ENCODE data around the gene CYP2W1. TPM values are rescaled to one million over a fixed set of nuclear protein-coding genes. Genes with fewer than 3 reads are reported as not detected.

Gene CYP2W1
- total RNA-seq, 1 experiment from 2014 or later, result not detected

DNA sequence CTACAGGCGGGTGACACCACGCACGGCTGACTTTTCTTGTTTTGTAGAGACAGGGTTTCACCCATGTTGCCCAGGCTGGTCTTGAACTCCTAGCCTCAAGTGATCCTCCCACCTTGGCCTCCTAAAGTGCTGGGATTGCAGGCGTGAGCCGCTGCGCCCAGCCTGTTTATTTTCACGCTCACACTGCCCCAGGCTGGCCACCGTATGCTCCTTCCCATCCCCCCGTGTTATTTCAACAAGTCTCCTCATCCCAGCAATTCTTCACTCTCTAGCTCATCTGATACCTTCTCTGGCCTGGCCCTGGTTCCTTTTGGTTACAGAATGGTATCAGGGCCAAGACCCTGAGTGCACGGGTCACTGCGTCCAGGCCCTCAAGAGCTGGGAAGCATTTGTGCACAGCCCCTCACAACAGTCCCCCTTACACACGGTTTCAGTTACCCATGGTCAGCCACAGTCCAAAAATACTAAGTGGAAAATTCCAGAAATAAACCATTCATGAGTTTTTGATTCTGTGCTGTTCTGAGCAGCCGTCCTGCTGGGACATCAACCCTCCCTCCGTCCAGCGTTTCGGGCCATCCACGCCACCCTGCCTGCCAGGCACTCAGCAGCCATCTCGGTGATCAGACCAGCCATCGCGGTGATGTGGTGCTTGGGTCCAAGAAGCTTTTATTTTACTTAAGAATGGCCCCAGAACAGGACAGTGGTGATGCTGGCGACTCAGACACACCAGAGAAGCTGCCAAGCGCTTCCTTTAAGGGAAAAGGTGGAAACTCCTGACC lies 16.5 kb upstream of the CYP2W1 start:
- DNase-seq (ENCODE audit: low spot score), result no peak

DNA sequence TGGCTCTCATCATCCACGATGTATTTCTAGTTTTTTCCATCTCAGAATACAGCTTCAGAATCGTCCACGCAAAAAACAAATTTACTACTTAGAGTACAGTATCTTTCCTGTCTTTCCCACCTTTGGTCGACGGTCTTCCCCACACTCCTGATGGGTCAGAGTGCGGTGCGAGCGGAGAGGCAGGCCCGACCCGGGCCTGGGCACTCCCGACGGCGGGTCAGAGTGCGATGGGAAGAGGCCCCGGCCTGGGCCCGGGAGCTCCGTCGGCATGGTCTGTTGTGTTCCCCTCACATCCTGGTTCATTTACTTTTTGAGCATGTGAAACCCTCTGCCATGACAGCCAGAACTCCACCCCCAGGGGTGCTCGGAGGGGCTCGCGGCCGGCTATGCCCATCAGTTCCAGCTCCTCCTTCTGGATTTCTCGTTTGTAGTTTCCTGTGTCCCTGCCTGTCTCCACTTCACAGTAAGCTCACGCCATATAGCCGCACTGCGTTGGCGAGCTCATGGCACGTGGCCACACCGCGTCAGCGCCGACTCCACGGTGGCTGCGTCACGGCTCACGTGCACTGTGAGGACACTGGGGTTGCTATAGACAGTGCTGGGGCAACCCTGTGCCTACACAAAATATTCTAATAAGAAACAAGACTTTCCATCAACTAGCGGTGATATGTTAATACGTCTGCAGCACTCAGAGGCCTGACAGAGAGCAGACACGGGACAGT lies 15.5 kb upstream of the CYP2W1 start:
- DNase-seq (ENCODE audit: low spot score), result no peak

DNA sequence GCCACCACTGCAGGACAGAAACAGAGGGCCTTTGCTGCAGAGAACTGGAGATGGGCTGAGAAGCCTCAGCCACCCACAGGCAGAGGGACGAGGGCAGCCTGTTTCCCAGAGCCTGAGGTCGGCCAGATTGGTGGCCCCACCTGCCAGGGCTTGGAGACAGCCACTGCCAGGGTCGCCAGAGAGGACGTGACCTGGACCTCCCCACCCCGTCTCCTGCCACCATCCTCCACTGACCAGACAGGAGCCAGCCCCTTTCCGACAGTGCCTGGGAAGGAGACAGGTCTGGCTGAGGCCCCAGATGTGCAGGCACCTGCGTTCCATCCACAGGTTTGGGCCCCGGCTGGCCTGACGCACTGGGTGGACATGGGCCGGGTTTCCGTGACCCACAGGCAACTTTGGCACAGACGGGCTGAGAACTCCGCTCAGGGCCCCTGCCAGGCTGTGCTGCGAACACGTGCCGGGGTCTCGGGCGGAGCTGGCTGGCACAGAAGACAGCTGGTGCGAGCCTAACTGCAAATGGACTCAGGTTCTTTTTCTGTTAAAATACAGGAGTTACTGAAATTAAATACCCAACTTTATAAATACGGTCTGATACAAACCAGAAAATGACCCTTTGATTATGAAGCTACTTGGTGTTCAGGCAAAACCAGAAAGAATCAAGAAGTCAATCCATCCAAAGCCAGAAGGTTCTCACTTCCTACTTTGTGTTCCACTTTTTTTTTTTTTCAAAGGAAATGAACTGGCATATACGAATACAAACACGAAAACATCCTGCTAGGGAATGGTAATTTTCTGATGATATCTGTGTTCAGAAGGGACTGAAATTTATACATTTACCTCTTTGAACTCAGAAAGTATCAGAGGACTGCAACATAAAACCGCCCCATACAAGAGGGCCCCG lies 14.5 kb upstream of the CYP2W1 start:
- DNase-seq (ENCODE audit: low spot score), result no peak

DNA sequence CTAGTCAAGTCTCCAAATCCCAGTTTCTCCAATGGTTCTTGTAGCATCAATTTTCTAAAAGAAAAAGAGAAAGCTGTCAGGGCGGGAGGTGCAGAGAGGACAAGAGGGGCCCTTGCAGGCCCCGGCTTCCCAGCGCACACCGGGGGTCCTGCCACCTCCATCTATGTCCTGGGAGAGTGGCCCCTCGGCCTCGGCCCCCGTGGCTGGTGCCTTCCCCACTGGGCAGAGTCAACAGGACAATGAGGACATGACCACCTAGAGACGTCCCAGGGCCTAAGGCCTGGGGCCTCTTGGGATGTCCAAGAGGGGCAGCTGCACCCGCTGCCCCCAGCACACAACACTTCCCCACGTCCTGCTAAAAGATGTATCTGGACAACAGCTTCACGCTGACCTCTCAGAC lies 13.6 kb upstream of the CYP2W1 start:
- DNase-seq (ENCODE audit: low spot score), result no peak

- DNase-seq (ENCODE audit: low spot score), result no peak
These were observed 12.2 kb upstream of the CYP2W1 start for GRCh38 chr7:970744-971143.

GRCh38 chr7:972110-972509 lies 10.9 kb upstream of the CYP2W1 start:
- no peak for DNase-seq (ENCODE audit: low spot score)

GRCh38 chr7:972676-973309 lies 10.2 kb upstream of the CYP2W1 start:
- DNase-seq (ENCODE audit: low spot score), result no peak

- DNase-seq (ENCODE audit: low spot score), result no peak
These were observed 9.7 kb upstream of the CYP2W1 start for GRCh38 chr7:973312-973711.

GRCh38 chr7:974172-974571 lies 8.8 kb upstream of the CYP2W1 start:
- DNase-seq (ENCODE audit: low spot score), result no peak

- peak; percentile 57 for DNase-seq (ENCODE audit: low spot score)
These were observed 7.9 kb upstream of the CYP2W1 start, which contains the start of gene COX19 for GRCh38 chr7:974820-975681. COX19 (minus strand) TSS chr7:975549; CDS start chr7:975509, 40 bp downstream.

DNA sequence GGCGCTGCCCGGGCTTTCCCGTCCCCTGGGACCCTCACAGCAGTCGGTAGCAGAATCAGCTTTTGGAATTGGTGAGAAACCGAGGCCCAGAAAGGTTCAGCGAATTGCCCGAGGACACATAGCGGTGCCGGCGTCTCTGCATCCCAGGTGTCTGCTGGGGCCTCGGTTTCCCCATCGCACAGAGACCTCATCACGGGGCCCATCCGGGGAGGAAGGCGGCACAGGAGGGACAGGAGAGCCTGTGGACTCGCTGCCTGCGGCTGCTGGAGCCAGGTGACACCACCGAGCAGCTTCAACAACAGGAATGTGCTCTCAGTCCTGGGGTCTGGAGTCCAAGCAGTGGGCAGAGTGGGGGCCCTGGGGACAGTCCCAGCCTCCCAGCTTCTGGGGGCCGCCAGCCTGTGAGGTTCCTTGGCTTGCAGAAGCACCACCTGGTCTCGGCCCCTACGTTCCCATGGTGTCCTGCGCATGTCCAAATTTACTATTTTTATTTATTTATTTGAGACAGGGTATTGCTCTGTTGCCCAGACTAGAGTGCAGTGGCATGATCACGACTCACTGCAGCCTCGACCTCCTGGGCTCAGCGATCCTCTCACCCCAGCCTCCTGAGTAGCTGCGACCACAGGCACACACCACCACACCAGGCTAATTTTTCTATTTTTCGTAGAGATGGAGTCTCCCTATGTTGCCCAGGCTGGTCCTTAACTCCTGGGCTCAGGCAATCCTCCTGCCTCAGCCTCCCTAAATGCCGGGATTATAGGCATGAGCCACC lies 7.1 kb upstream of the CYP2W1 start:
- no peak for DNase-seq (ENCODE audit: low spot score)

DNA sequence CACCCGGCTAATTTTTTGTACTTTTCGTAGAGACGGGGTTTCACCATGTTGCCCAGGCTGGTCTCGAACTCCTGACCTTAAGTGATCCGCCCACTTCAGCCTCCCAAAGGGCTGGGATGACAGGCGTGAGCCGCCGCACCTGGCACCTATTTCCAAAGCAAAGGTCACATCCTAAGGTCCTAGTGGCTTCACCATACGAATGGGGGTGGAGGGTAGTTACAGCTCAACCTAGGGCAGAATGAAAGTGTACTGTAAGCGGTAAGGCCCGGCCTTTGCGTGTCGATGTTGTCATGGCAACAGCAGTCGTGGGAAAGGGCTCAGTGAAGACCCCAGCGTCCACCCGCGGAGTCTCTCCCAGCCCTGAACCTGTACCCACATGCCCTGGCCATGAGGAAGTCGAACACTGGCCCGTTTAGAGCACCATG lies 6.1 kb upstream of the CYP2W1 start:
- no peak for DNase-seq (ENCODE audit: low spot score)

DNA sequence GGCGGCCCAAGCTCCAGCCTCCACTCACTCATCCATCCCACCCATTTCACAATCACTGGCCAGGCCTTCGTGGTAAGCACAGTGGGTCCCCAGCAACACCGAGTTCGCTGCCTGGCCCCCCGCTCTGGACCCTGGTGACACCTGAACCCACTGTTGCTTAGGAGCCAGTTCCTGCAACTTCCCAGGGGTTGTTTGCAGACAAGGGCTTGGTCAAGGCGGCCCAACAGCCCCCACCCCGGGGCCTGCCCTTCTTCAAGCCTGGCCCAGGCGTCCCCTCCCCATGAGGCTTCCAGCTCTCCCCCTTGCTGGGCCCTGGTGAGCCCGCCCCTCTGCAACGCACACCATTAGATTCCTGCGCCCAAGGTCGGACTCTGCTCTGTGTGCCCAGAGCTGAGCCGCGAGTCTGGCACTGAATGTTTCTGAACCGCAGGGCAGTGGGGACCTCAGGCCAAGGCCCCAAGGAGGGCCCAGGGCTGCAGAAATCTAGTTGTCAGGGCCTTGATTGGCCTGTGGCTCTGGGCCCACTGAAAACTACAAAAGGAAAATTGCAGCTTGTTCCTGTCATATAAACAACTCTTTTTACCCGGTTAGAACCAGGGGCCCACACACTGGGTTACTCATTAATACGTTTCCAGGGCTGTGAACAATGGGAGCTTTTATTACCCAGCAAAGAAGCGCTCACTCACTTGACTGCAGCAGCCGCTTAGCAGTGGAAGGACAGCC lies 5.5 kb upstream of the CYP2W1 start:
- no peak for DNase-seq (ENCODE audit: low spot score)

DNA sequence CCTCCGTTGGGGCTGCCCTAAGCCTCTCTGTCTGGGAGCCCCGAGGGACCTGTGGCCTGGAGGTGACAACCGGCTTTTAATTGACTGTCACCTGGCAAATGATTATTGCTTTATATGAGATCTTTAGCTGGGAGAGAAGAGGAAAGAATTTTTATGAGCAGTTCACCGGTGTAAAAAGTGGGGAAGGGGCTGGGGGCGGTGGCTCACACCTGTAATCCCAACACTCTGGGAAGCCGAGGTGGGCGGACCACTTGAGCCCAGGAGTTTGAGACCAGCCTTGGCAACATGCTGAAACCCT lies 5.0 kb upstream of the CYP2W1 start:
- DNase-seq (ENCODE audit: low spot score), result no peak

DNA sequence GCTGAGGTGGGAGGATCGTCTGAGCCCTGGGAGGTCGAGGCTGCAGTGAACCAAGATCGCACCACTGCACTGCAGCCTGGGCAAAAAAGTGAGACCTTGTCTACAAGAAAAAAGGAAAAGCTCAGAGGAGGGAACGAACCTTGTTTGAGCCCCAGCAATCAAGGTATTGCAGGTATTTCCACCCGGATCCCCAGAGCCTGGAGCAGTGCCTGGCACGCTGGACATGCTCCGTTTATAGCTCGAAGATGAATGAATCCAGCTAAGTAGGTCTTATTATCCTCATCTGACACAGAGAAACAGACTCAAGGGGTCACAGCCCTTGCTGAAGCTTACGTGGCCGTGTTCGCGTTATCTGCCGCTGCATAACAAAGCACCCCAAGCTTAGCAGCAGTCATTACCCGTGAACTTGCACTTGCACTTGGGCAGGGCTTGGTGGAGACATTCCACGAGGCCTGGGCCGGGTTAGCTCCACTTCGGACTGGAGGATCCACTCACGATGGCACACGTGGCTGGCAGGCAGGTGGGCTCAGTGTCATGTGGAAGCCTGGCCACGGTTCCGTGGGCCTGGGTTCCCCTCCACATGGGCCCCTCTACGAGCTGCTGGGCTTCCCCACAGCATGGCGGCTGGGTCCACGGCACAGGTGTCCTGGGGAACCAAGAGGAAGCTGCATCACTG lies 4.4 kb upstream of the CYP2W1 start:
- no peak for DNase-seq (ENCODE audit: low spot score)

- DNase-seq (ENCODE audit: low spot score), result no peak
These were observed 3.8 kb upstream of the CYP2W1 start for GRCh38 chr7:979151-979550.

- no peak for DNase-seq (ENCODE audit: low spot score)
These were observed 3.0 kb upstream of the CYP2W1 start for GRCh38 chr7:979886-980571.

DNA sequence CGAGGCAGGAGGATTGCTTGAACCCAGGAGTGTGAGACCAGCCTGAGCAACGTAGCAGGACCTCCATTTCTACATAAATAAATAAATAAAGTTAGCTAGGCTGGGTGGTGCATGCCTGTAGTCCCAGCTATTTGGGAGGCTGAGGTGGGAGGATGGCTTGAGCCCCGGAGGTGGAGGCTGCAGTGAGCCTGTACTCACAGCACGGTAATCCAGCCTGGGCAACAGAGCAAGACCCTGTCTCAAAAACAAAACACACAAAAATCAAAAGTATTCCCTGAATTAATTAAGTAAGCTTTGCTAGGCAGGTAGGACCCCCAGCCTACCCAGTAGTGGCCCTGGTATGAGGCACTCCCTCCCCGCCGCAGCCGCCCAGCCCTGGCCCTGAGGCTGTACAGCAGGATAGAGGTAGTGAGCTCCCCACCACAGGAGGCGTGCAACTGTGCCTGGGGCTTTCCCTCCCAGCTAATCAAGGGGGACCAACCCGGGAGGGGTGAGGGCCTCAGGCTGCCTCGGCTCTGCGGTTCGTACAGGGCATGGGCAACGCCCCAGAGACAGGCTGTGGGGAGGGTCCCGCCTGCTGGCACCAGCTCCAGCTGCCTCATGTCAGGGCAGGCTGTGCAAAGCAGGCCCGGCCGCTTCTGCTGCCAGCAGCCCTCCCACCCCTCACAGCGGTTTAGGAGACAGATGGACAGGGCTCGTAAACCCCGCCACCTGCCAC lies 1.0 kb upstream of the CYP2W1 start:
- no peak for DNase-seq (ENCODE audit: low spot score)
